Naive thymus-derived CD8-positive, alpha-beta T cell (primary cell): Measurements from ENCODE around the gene GPR55. TPM values are rescaled to one million over a fixed set of nuclear protein-coding genes. Genes with fewer than 3 reads are reported as not detected.

Experiments used
- ATAC-seq, 2 donors: fragments of 150-1000 bp; cut with Tn5 transposase in 1 of 2; sonication (Bioruptor Pico), chemical (Tn5 transposase) in 1 of 2; 1 replicate in 1 of 2; 2 replicates in 1 of 2; pipeline ENCODE4 v1.10.0; 2021; ENCODE audit warnings: mild to moderate bottlenecking in 2 of 2, moderate library complexity in 2 of 2
- POLR2A ChIA-PET: fragments of 350-600 bp; sonication (Branson Sonifier 250); formaldehyde crosslinking; loops from one replicate; lab custom pipeline; 2021; ENCODE audit warnings: antibody characterized with exemption; lab: Charles Lee
- DNase-seq, 10 donors: peaks; one replicate each; pipeline versions ENCODE4 v3.0.0 to v3.0.0-alpha.2; 2020 to 2022
- H3K27ac Mint-ChIP-seq, 10 donors: one replicate each; pipeline ENCODE4 v1.8.0; 2020 to 2022; ENCODE audit warnings: mild to moderate bottlenecking in 10 of 10, mixed read lengths in 10 of 10, moderate library complexity in 4 of 10, inconsistent platforms in 1 of 10
- H3K27me3 Mint-ChIP-seq, 5 donors: one replicate each; pipeline ENCODE4 v1.8.0; 2021 to 2022; ENCODE audit warnings: mixed read lengths in 5 of 5
- H3K36me3 Mint-ChIP-seq, 3 donors: one replicate each; pipeline ENCODE4 v1.8.0; 2020 to 2022; ENCODE audit warnings: mixed read lengths in 3 of 3, mild to moderate bottlenecking in 2 of 3, inconsistent platforms in 1 of 3
- H3K4me1 Mint-ChIP-seq, 4 donors: one replicate each; pipeline ENCODE4 v1.8.0; 2021 to 2022; ENCODE audit warnings: mixed read lengths in 4 of 4
- H3K4me3 Mint-ChIP-seq, 10 donors: one replicate each; pipeline ENCODE4 v1.8.0; 2020 to 2022; ENCODE audit warnings: mild to moderate bottlenecking in 10 of 10, mixed read lengths in 10 of 10, moderate library complexity in 6 of 10, inconsistent platforms in 1 of 10
- H3K9me3 Mint-ChIP-seq, 9 donors: one replicate each; pipeline ENCODE4 v1.8.0; 2020 to 2022; ENCODE audit warnings: mixed read lengths in 9 of 9, mild to moderate bottlenecking in 3 of 9, inconsistent platforms in 1 of 9, moderate library complexity in 1 of 9
- polyA plus RNA-seq, 3 donors: library from polyadenylated mRNA; unstranded; fragments of 300-500 nt; fragmentation: Illumina TruSeq; gene quantifications; one replicate each; pipeline ENCODE4 v1.2.3, GENCODE V29; 2021
- total RNA-seq, 8 experiments: library from RNA in 2 of 8; stranded (reverse) in 2 of 8; gene quantifications; one replicate each; pipeline ENCODE4 v1.2.3 and lab custom pipeline; 2021 to 2026

Gene GPR55
- total and polyA plus RNA-seq, 5 experiments from 2014 or later: 1.1 to 10.4 (median 3.2) TPM

GRCh38 chr2:230909841-230910545 lies 15.0 kb downstream of the GPR55 start:
- no peak for DNase-seq
- no peak for ATAC-seq
- Mint-ChIP-seq H3K36me3 (peaks cover 0 to 21% (median 11%) of the 10 kb centered on the region in 3 donors), H3K27me3 (peaks cover 0 to 2% (median 0%) of the 10 kb centered on the region in 5 donors), H3K4me1 (peaks cover 29 to 67% (median 45%) of the 10 kb centered on the region in 4 donors), H3K4me3 (no peak overlapping the region), H3K27ac (peak overlapping the region in 5 of 10 donors; percentile 18 to 80 (median 51)), H3K9me3 (no peaks in the 10 kb centered on the region)
- POLR2A ChIA-PET: no interaction called here

- Mint-ChIP-seq H3K9me3 (no peaks in the 10 kb centered on the region), H3K27me3 (peaks cover 0 to 2% (median 0%) of the 10 kb centered on the region in 5 donors), H3K36me3 (peaks cover 0 to 21% (median 9%) of the 10 kb centered on the region in 3 donors), H3K4me3 (no peak overlapping the region), H3K27ac (peak overlapping the region in 5 of 10 donors; percentile 2 to 80 (median 53)), H3K4me1 (peaks cover 31 to 67% (median 53%) of the 10 kb centered on the region in 4 donors)
- no peak for ATAC-seq
- POLR2A ChIA-PET: no interaction called here
- no peak for DNase-seq
Measured at GRCh38 chr2:230908595-230909191, 16.3 kb downstream of the GPR55 start.

- H3K4me3 Mint-ChIP-seq: no peak overlapping the region
- peak overlapping the region in 4 of 10 donors; percentile 2 to 64 (median 29) for H3K27ac Mint-ChIP-seq
- peaks cover 0 to 21% (median 9%) of the 10 kb centered on the region in 3 donors for H3K36me3 Mint-ChIP-seq
- H3K27me3 Mint-ChIP-seq: no peaks in the 10 kb centered on the region
- no peaks in the 10 kb centered on the region for H3K9me3 Mint-ChIP-seq
- peaks cover 29 to 69% (median 50%) of the 10 kb centered on the region in 4 donors for H3K4me1 Mint-ChIP-seq
- POLR2A ChIA-PET: no interaction called here
- no peak for DNase-seq
- no peak for ATAC-seq
Measured at GRCh38 chr2:230908092-230908594, 16.9 kb downstream of the GPR55 start.

- peak overlapping the region in 2 of 10 donors; percentile 4 to 33 for H3K27ac Mint-ChIP-seq
- H3K9me3 Mint-ChIP-seq: no peaks in the 10 kb centered on the region
- DNase-seq (peak in 1 of 10 donors; percentile 13), ATAC-seq (no peak)
- peaks cover 29 to 69% (median 55%) of the 10 kb centered on the region in 4 donors for H3K4me1 Mint-ChIP-seq
- POLR2A ChIA-PET: interaction anchor here (3.1 kb wide), 1 partner anchor 17 kb away, joined by 13 read pairs; the partner anchor contains the start of gene GPR55
- H3K36me3 Mint-ChIP-seq: peaks cover 0 to 21% (median 9%) of the 10 kb centered on the region in 3 donors
- no peaks in the 10 kb centered on the region for H3K27me3 Mint-ChIP-seq
- no peak overlapping the region for H3K4me3 Mint-ChIP-seq
Measured at GRCh38 chr2:230907361-230908091, 17.5 kb downstream of the GPR55 start.

- no peaks in the 10 kb centered on the region for H3K27me3 Mint-ChIP-seq
- peak overlapping the region in 6 of 10 donors; percentile 50 to 87 (median 70) for H3K27ac Mint-ChIP-seq
- ATAC-seq (no peak), DNase-seq (no peak)
- H3K4me3 Mint-ChIP-seq: peak overlapping the region in 2 of 10 donors; percentile 50 to 64
- POLR2A ChIA-PET: interaction anchor here (1.0 to 3.1 kb wide), 2 partner anchors 18 to 30 kb away, joined by 3 to 13 read pairs; partner anchors contain the start of gene GPR55
- peaks cover 0 to 21% (median 9%) of the 10 kb centered on the region in 3 donors for H3K36me3 Mint-ChIP-seq
- H3K4me1 Mint-ChIP-seq: peaks cover 32 to 68% (median 59%) of the 10 kb centered on the region in 4 donors
- no peaks in the 10 kb centered on the region for H3K9me3 Mint-ChIP-seq
Measured at GRCh38 chr2:230906471-230907230, 18.4 kb downstream of the GPR55 start.

- H3K36me3 Mint-ChIP-seq: peaks cover 0 to 19% (median 9%) of the 10 kb centered on the region in 3 donors
- H3K4me3 Mint-ChIP-seq: peak overlapping the region; percentile 5 to 70 (median 55)
- H3K4me1 Mint-ChIP-seq: peaks cover 32 to 65% (median 56%) of the 10 kb centered on the region in 4 donors
- peaks cover 0 to 3% (median 0%) of the 10 kb centered on the region in 5 donors for H3K27me3 Mint-ChIP-seq
- H3K9me3 Mint-ChIP-seq: no peaks in the 10 kb centered on the region
- peak; percentile 95 to 98 for ATAC-seq
- POLR2A ChIA-PET: interaction anchor here (1.0 to 3.1 kb wide), 8 partner anchors 19 to 558 kb away, joined by 3 to 13 read pairs (median 3); partner anchors contain the start of genes GPR55 and NCL
- peak overlapping the region; percentile 37 to 93 (median 82) for H3K27ac Mint-ChIP-seq
- peak; percentile 63 to 93 (median 86) for DNase-seq
Measured at GRCh38 chr2:230905448-230906421, 19.3 kb downstream of the GPR55 start.

- no peaks in the 10 kb centered on the region for H3K9me3 Mint-ChIP-seq
- peaks cover 30 to 58% (median 53%) of the 10 kb centered on the region in 4 donors for H3K4me1 Mint-ChIP-seq
- no peak for DNase-seq
- peaks cover 0 to 3% (median 0%) of the 10 kb centered on the region in 5 donors for H3K27me3 Mint-ChIP-seq
- POLR2A ChIA-PET: interaction anchor here (1.0 to 3.1 kb wide), 7 partner anchors 20 to 559 kb away, joined by 3 to 13 read pairs (median 3); partner anchors contain the start of genes GPR55 and NCL
- peaks cover 0 to 12% (median 9%) of the 10 kb centered on the region in 3 donors for H3K36me3 Mint-ChIP-seq
- H3K4me3 Mint-ChIP-seq: peak overlapping the region; percentile 5 to 70 (median 54)
- H3K27ac Mint-ChIP-seq: peak overlapping the region; percentile 37 to 93 (median 76)
- ATAC-seq: no peak
Measured at GRCh38 chr2:230904856-230905447, 20.1 kb downstream of the GPR55 start.

GRCh38 chr2:230903231-230904150 lies 21.6 kb downstream of the GPR55 start:
- peaks cover 0 to 3% (median 0%) of the 10 kb centered on the region in 3 donors for H3K36me3 Mint-ChIP-seq
- no peaks in the 10 kb centered on the region for H3K9me3 Mint-ChIP-seq
- peak in 1 of 10 donors; percentile 16 for DNase-seq
- peak overlapping the region in 3 of 10 donors; percentile 2 to 48 (median 23) for H3K27ac Mint-ChIP-seq
- H3K4me3 Mint-ChIP-seq: peak overlapping the region in 1 of 10 donors; percentile 54
- H3K4me1 Mint-ChIP-seq: peaks cover 23 to 46% (median 42%) of the 10 kb centered on the region in 4 donors
- POLR2A ChIA-PET: no interaction called here
- peaks cover 0 to 3% (median 0%) of the 10 kb centered on the region in 5 donors for H3K27me3 Mint-ChIP-seq
- no peak for ATAC-seq

- H3K9me3 Mint-ChIP-seq: no peaks in the 10 kb centered on the region
- peak in 7 of 10 donors; percentile 18 to 53 (median 38) for DNase-seq
- no peak overlapping the region for H3K4me3 Mint-ChIP-seq
- H3K27ac Mint-ChIP-seq: peak overlapping the region in 2 of 10 donors; percentile 5 to 72
- H3K27me3 Mint-ChIP-seq: peaks cover 0 to 3% (median 0%) of the 10 kb centered on the region in 5 donors
- H3K36me3 Mint-ChIP-seq: no peaks in the 10 kb centered on the region
- POLR2A ChIA-PET: interaction anchor here (1.0 kb wide), 1 partner anchor 9 kb away, joined by 3 read pairs; no protein-coding TSS in a partner anchor
- no peak for ATAC-seq
- H3K4me1 Mint-ChIP-seq: peaks cover 21 to 42% (median 40%) of the 10 kb centered on the region in 4 donors
Measured at GRCh38 chr2:230902180-230902899, 22.7 kb downstream of the GPR55 start.
